HG02642 (cell line): ENCODE data around the gene YAP1.
"Not testable (repeated sequence)": the region's sequence is repeated elsewhere in the genome, so short reads cannot be mapped to it uniquely, and the experiment has no call there.

Source experiments
- ATAC-seq: cut with Tn5 transposase; IDR thresholded peaks from one replicate; pipeline ENCODE4 v1.9.1; 2021; ENCODE audit warnings: mild to moderate bottlenecking; ENCODE audit not compliant: unreplicated experiment, poor library complexity

The YAP1 gene

GRCh38 chr11:102234779-102235439 lies 124.7 kb downstream of the YAP1 start:
- no peak for ATAC-seq

- ATAC-seq = no peak
Observed at GRCh38 chr11:102237096-102237735, 127.0 kb downstream of the YAP1 start.

GRCh38 chr11:102238391-102238821 lies 128.2 kb downstream of the YAP1 start:
- no peak for ATAC-seq

GRCh38 chr11:102239448-102239847 lies 129.2 kb downstream of the YAP1 start:
- no peak for ATAC-seq

- no peak for ATAC-seq
Observed at GRCh38 chr11:102239911-102240310, 129.7 kb downstream of the YAP1 start.

- ATAC-seq = no peak
Observed at GRCh38 chr11:102240502-102240901, 130.3 kb downstream of the YAP1 start.

GRCh38 chr11:102241026-102241425 lies 130.8 kb downstream of the YAP1 start:
- ATAC-seq = peak; percentile 48

- ATAC-seq = no peak
Observed at GRCh38 chr11:102243399-102243884, 133.2 kb downstream of the YAP1 start.

GRCh38 chr11:102244681-102245409 lies 134.6 kb downstream of the YAP1 start:
- ATAC-seq = no peak

- no peak for ATAC-seq
Observed at GRCh38 chr11:102251423-102251822, 141.2 kb downstream of the YAP1 start.

GRCh38 chr11:102252339-102252891 lies 142.2 kb downstream of the YAP1 start:
- no peak for ATAC-seq

GRCh38 chr11:102253020-102253715 lies 142.9 kb downstream of the YAP1 start:
- no peak for ATAC-seq

GRCh38 chr11:102254047-102254446 lies 143.8 kb downstream of the YAP1 start:
- no peak for ATAC-seq

GRCh38 chr11:102256251-102256650 lies 146.0 kb downstream of the YAP1 start:
- ATAC-seq = no peak

- no peak for ATAC-seq
Observed at GRCh38 chr11:102260241-102260640, 150.0 kb downstream of the YAP1 start.

- ATAC-seq = no peak
Observed at GRCh38 chr11:102263379-102264003, 153.2 kb downstream of the YAP1 start.

- ATAC-seq = not testable (repeated sequence)
Observed at GRCh38 chr11:102264704-102265103, 154.5 kb downstream of the YAP1 start.

GRCh38 chr11:102266099-102266498 lies 155.9 kb downstream of the YAP1 start:
- no peak for ATAC-seq

GRCh38 chr11:102267609-102268008 lies 157.4 kb downstream of the YAP1 start:
- no peak for ATAC-seq
